ENCODE results near the gene GRB10.

GRB10 gene

GRCh38 chr7:50667338-50667737 lies 115.4 kb downstream of the GRB10 start:
- Histone ChIP-seq H3K4me3 (ENCODE audit: insufficient read depth in 1 of 2, low read depth in 1 of 2, low read length in 2 of 2) (no peak overlapping the region), H4K91ac (ENCODE audit: low read length) (no peak overlapping the region), H3K79me1 (replicated peaks; ENCODE audit: low read length, poor library complexity, severe bottlenecking) (peaks cover 51% of the 10 kb centered on the region), H3K18ac (ENCODE audit: low read depth in 1 of 2, low read length in 2 of 2) (no peak overlapping the region), H2AFZ (ENCODE audit: low read depth, low read length) (no peak overlapping the region), H3K9ac (ENCODE audit: low read length) (peak overlapping the region; percentile 37), H2BK12ac (ENCODE audit: low read length in 2 of 2) (no peak overlapping the region), H3K27me3 (ENCODE audit: control insufficient read depth in 1 of 2, insufficient read depth in 1 of 2, low read length in 2 of 2) (no peaks in the 10 kb centered on the region), H2AK5ac (ENCODE audit: low read length, severe bottlenecking) (no peak overlapping the region), H4K8ac (ENCODE audit: low read length) (no peak overlapping the region), H2BK120ac (ENCODE audit: low read depth, low read length) (no peak overlapping the region), H3K23ac (ENCODE audit: low read length in 2 of 2) (no peak overlapping the region), H3K4me2 (ENCODE audit: low read length, poor library complexity, severe bottlenecking) (no peak overlapping the region), H2BK15ac (ENCODE audit: low read depth, poor library complexity, severe bottlenecking) (no peak overlapping the region), H3K27ac (ENCODE audit: low read length, poor library complexity, severe bottlenecking) (no peak overlapping the region), H2BK5ac (ENCODE audit: low read depth, low read length, poor library complexity, severe bottlenecking) (no peak overlapping the region), H3K14ac (ENCODE audit: low read length in 2 of 2) (no peak overlapping the region), H3K9me3 (ENCODE audit: control insufficient read depth, low read length) (no peaks in the 10 kb centered on the region), H3K36me3 (ENCODE audit: control insufficient read depth in 1 of 2, insufficient read depth in 2 of 2, low read depth in 1 of 2, low read length in 2 of 2) (peaks cover 39 to 65% of the 10 kb centered on the region in 2 experiments), H3K4ac (ENCODE audit: low read depth in 1 of 2, low read length in 2 of 2) (no peak overlapping the region), H3K4me1 (ENCODE audit: control insufficient read depth, insufficient read depth, low read depth, low read length) (peaks cover 26% of the 10 kb centered on the region)
- DNase-seq, result no peak
- 94% methylated on average over 4 of the region's 4 CpGs for WGBS

GRCh38 chr7:50666124-50666496 lies 116.6 kb downstream of the GRB10 start:
- no peaks in the 10 kb centered on the region for H3K27me3 ChIP-seq (ENCODE audit: control insufficient read depth in 1 of 2, insufficient read depth in 1 of 2, low read length in 2 of 2)
- H3K27ac ChIP-seq (ENCODE audit: low read length, poor library complexity, severe bottlenecking), result no peak overlapping the region
- H3K9me3 ChIP-seq (ENCODE audit: control insufficient read depth, low read length), result no peaks in the 10 kb centered on the region
- H3K4me1 ChIP-seq (ENCODE audit: control insufficient read depth, insufficient read depth, low read depth, low read length), result peaks cover 31% of the 10 kb centered on the region
- no peak overlapping the region for H2BK5ac ChIP-seq (ENCODE audit: low read depth, low read length, poor library complexity, severe bottlenecking)
- H3K4me2 ChIP-seq (ENCODE audit: low read length, poor library complexity, severe bottlenecking), result no peak overlapping the region
- H3K4me3 ChIP-seq (ENCODE audit: insufficient read depth in 1 of 2, low read depth in 1 of 2, low read length in 2 of 2), result no peak overlapping the region
- H3K4ac ChIP-seq (ENCODE audit: low read depth in 1 of 2, low read length in 2 of 2), result no peak overlapping the region
- no peak overlapping the region for H2AFZ ChIP-seq (ENCODE audit: low read depth, low read length)
- no peak overlapping the region for H3K9ac ChIP-seq (ENCODE audit: low read length)
- H4K8ac ChIP-seq (ENCODE audit: low read length), result no peak overlapping the region
- no peak overlapping the region for H4K91ac ChIP-seq (ENCODE audit: low read length)
- 94% methylated on average over 11 of the region's 11 CpGs for WGBS
- H3K23ac ChIP-seq (ENCODE audit: low read length in 2 of 2), result no peak overlapping the region
- no peak for DNase-seq
- H2BK15ac ChIP-seq (ENCODE audit: low read depth, poor library complexity, severe bottlenecking), result no peak overlapping the region
- H3K14ac ChIP-seq (ENCODE audit: low read length in 2 of 2), result no peak overlapping the region
- no peak overlapping the region for H2AK5ac ChIP-seq (ENCODE audit: low read length, severe bottlenecking)
- H3K79me1 ChIP-seq (replicated peaks; ENCODE audit: low read length, poor library complexity, severe bottlenecking), result peaks cover 48% of the 10 kb centered on the region
- H3K36me3 ChIP-seq (ENCODE audit: control insufficient read depth in 1 of 2, insufficient read depth in 2 of 2, low read depth in 1 of 2, low read length in 2 of 2), result peaks cover 32 to 64% of the 10 kb centered on the region in 2 experiments
- H2BK120ac ChIP-seq (ENCODE audit: low read depth, low read length), result no peak overlapping the region
- H2BK12ac ChIP-seq (ENCODE audit: low read length in 2 of 2), result peak overlapping the region in 1 of 2 experiments; percentile 47
- H3K18ac ChIP-seq (ENCODE audit: low read depth in 1 of 2, low read length in 2 of 2), result no peak overlapping the region

GRCh38 chr7:50665403-50666123 lies 117.1 kb downstream of the GRB10 start:
- H2BK5ac ChIP-seq (ENCODE audit: low read depth, low read length, poor library complexity, severe bottlenecking), result no peak overlapping the region
- H3K4me3 ChIP-seq (ENCODE audit: insufficient read depth in 1 of 2, low read depth in 1 of 2, low read length in 2 of 2), result peak overlapping the region in 1 of 2 experiments; percentile 36
- H4K8ac ChIP-seq (ENCODE audit: low read length), result no peak overlapping the region
- H2BK120ac ChIP-seq (ENCODE audit: low read depth, low read length), result no peak overlapping the region
- H2AK5ac ChIP-seq (ENCODE audit: low read length, severe bottlenecking), result peak overlapping the region; percentile 43
- no peak overlapping the region for H3K23ac ChIP-seq (ENCODE audit: low read length in 2 of 2)
- peak; percentile 54 for DNase-seq
- no peak overlapping the region for H2BK15ac ChIP-seq (ENCODE audit: low read depth, poor library complexity, severe bottlenecking)
- H3K36me3 ChIP-seq (ENCODE audit: control insufficient read depth in 1 of 2, insufficient read depth in 2 of 2, low read depth in 1 of 2, low read length in 2 of 2), result peaks cover 29 to 63% of the 10 kb centered on the region in 2 experiments
- no peaks in the 10 kb centered on the region for H3K9me3 ChIP-seq (ENCODE audit: control insufficient read depth, low read length)
- H3K9ac ChIP-seq (ENCODE audit: low read length), result peak overlapping the region; percentile 31
- H3K27me3 ChIP-seq (ENCODE audit: control insufficient read depth in 1 of 2, insufficient read depth in 1 of 2, low read length in 2 of 2), result no peaks in the 10 kb centered on the region
- no peak overlapping the region for H3K27ac ChIP-seq (ENCODE audit: low read length, poor library complexity, severe bottlenecking)
- 79% methylated on average over 17 of the region's 17 CpGs for WGBS
- H2BK12ac ChIP-seq (ENCODE audit: low read length in 2 of 2), result peak overlapping the region in 1 of 2 experiments; percentile 34
- peak overlapping the region; percentile 54 to 79 for H3K18ac ChIP-seq (ENCODE audit: low read depth in 1 of 2, low read length in 2 of 2)
- peaks cover 48% of the 10 kb centered on the region for H3K79me1 ChIP-seq (replicated peaks; ENCODE audit: low read length, poor library complexity, severe bottlenecking)
- H4K91ac ChIP-seq (ENCODE audit: low read length), result peak overlapping the region; percentile 52
- no peak overlapping the region for H3K14ac ChIP-seq (ENCODE audit: low read length in 2 of 2)
- no peak overlapping the region for H3K4me2 ChIP-seq (ENCODE audit: low read length, poor library complexity, severe bottlenecking)
- H3K4ac ChIP-seq (ENCODE audit: low read depth in 1 of 2, low read length in 2 of 2), result peak overlapping the region in 1 of 2 experiments; percentile 47
- peaks cover 31% of the 10 kb centered on the region for H3K4me1 ChIP-seq (ENCODE audit: control insufficient read depth, insufficient read depth, low read depth, low read length)
- no peak overlapping the region for H2AFZ ChIP-seq (ENCODE audit: low read depth, low read length)

- Histone ChIP-seq H3K4me2 (ENCODE audit: low read length, poor library complexity, severe bottlenecking) (no peak overlapping the region), H3K9me3 (ENCODE audit: control insufficient read depth, low read length) (no peaks in the 10 kb centered on the region), H4K8ac (ENCODE audit: low read length) (no peak overlapping the region), H3K4ac (ENCODE audit: low read depth in 1 of 2, low read length in 2 of 2) (no peak overlapping the region), H3K18ac (ENCODE audit: low read depth in 1 of 2, low read length in 2 of 2) (no peak overlapping the region), H3K9ac (ENCODE audit: low read length) (peak overlapping the region; percentile 31), H2BK15ac (ENCODE audit: low read depth, poor library complexity, severe bottlenecking) (no peak overlapping the region), H2BK12ac (ENCODE audit: low read length in 2 of 2) (no peak overlapping the region), H2AK5ac (ENCODE audit: low read length, severe bottlenecking) (no peak overlapping the region), H2AFZ (ENCODE audit: low read depth, low read length) (no peak overlapping the region), H3K27ac (ENCODE audit: low read length, poor library complexity, severe bottlenecking) (peak overlapping the region; percentile 4), H4K91ac (ENCODE audit: low read length) (no peak overlapping the region), H2BK120ac (ENCODE audit: low read depth, low read length) (no peak overlapping the region), H3K4me3 (ENCODE audit: insufficient read depth in 1 of 2, low read depth in 1 of 2, low read length in 2 of 2) (peak overlapping the region in 1 of 2 experiments; percentile 36), H3K36me3 (ENCODE audit: control insufficient read depth in 1 of 2, insufficient read depth in 2 of 2, low read depth in 1 of 2, low read length in 2 of 2) (peaks cover 28 to 68% of the 10 kb centered on the region in 2 experiments), H2BK5ac (ENCODE audit: low read depth, low read length, poor library complexity, severe bottlenecking) (no peak overlapping the region), H3K4me1 (ENCODE audit: control insufficient read depth, insufficient read depth, low read depth, low read length) (peaks cover 34% of the 10 kb centered on the region), H3K27me3 (ENCODE audit: control insufficient read depth in 1 of 2, insufficient read depth in 1 of 2, low read length in 2 of 2) (no peaks in the 10 kb centered on the region), H3K23ac (ENCODE audit: low read length in 2 of 2) (no peak overlapping the region), H3K79me1 (replicated peaks; ENCODE audit: low read length, poor library complexity, severe bottlenecking) (peaks cover 54% of the 10 kb centered on the region), H3K14ac (ENCODE audit: low read length in 2 of 2) (no peak overlapping the region)
- 66% methylated on average over 4 of the region's 4 CpGs for WGBS
- DNase-seq, result no peak
Observed at GRCh38 chr7:50664937-50665336, 117.8 kb downstream of the GRB10 start.

Measured in mesenchymal stem cell (in vitro differentiated cells and primary cell).